NCI-H1436 (cell line): ENCODE results near the gene NHSL2.
"Not testable (repeated sequence)": the region's sequence is repeated elsewhere in the genome, so short reads cannot be mapped to it uniquely, and the experiment has no call there.

Experiments used
- DNase-seq: peaks from one replicate; lab custom pipeline; 2025; lab: John Stamatoyannopoulos, UW

Gene NHSL2

DNA sequence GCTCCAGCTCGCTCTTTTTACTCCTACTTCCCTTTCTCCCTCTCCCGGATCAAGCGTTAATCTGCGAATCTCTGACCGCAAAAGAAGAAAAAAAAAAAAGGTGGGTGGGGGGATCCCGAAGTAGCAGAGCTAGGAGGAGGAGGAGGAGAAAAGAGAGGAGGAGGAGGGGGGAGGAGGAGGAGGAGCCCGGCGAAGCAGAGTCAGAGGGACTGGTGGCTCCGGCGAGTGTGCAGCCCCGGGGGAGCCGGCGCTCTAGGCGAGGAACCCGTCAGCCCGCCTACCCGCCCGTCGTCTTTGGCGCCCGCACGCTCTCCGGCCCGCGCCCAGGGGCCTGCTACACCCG, at the start of gene NHSL2:
TSS of gene NHSL2 (plus strand) at position 203 of the 343 bp plus-strand sequence.
- DNase-seq = peak; percentile 4

DNA sequence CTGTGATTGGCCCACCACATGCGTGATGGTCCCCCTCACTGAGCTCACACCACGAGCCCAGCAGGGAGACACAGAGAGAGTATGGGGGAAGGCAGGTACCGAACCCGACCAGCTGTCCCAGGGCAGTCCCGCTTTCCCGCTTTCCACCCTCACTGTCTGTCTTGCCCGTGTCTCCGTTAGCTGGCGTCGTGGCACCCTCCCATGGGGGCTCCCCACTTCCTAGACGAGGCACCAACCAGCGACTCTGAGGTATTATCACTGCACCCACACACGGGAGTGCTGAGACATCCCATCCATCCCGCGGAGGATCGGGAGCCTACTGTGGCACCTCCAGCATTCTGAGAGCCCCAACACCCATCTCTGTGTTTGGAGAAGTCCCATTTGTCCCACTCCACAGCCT, 43.0 kb upstream of the NHSL2 start:
- no peak for DNase-seq

- DNase-seq = not testable (repeated sequence)
Measured at GRCh38 chrX:71869566-71869965, 41.1 kb upstream of the NHSL2 start.

GRCh38 chrX:71870208-71871098, 40.2 kb upstream of the NHSL2 start:
- no peak for DNase-seq

DNA sequence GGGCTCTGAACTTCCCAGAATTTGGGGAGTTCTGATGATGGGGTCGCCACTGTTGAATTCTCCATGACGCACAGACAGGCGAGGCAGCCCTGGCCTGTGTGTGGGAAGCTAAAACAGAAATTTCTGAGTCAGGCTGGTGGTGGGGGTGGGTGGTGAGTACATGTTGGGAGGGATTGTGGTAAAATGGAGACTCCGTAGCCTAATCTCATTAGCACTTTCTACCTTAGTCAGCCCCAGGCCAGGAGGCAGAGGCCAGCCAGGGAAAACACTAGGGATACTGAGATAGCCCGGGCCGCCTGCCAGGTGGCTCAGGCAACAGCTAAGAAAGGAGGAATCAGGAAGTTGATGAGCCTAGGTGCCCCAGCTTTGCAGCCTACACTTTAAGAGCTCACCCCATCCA, 39.3 kb upstream of the NHSL2 start:
- no peak for DNase-seq

DNA sequence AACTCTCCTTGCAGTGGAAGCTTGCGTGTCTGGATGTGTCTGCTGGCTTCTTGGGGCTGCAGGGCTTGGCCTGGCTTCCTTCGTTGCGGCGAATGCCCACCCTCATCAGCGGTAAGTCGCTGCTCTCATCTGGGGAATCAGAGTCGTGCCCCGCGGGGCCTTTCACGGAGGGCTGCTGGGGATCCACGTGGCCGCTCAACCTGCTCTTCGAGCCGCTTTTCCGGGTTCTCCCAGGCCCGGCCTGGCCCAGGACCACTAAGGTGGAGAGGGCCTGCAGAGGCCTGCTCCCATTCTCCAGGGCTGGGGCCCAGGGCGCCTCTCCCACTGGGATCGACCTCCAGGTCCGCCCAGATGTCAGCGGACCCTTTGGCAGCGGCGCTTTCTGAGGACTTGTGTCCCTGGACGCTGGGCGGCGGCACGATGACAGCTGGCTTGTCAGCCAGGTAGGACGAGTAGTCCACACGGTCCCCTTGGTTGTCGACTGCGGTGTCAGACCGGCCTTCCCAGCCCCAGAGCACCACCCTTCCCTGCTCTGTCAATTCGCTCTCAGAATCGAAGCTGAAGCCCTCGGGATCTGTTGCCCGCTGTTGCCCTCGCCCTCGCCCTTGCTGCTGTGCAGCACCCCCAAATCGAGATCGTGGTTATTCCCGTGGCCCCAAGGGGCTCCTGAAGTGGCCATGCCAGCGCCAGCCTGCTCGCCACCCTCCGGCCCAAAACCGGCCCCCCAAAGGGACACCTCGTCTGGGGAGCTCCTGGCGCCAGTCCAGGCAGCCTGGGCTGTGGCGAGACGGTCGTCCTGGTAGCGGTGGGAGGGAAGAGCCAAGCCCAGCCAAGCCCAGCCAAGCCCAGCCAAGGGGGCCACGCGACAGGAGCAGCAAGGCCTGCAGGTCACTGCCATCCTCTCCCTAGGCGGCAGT, 37.8 kb upstream of the NHSL2 start:
- no peak for DNase-seq

DNA sequence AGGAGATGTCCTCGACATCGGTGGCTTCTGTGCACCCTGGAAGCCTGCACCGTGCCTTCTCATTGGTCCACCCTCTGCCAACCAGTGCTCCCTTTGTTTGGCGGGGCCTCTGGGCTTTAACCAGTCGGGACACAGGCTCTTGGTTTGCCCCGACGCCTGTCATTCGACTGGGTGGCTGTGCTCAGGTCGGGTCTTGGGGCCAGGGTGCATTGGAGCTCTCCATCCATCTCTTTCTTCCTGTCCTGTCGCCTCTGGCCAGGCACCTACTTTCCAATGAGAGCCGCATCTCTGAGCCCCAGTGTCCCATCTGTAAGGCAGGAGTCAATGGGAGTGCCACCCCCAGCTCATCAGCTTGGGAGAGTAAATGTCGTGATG, 37.2 kb upstream of the NHSL2 start:
- no peak for DNase-seq

GRCh38 chrX:71876841-71877240, 33.8 kb upstream of the NHSL2 start:
- DNase-seq = not testable (repeated sequence)

DNA sequence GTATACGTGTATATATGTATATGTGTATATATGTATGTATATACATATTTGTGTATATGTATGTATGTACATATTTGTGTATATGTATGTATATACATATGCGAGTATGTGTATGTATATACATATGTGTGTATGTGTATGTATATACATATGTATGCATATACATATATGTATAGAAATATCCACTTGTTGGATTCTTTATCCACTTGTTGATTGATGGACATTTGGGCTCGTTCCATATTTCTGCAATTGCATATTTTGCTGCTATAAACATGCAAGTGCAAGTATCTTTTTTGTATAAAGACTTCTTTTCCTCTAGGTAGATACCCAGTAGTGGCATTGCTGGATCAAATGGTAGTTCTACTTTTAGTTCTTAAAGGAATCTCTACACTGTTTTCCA, 25.5 kb upstream of the NHSL2 start:
- no peak for DNase-seq

- no peak for DNase-seq
Measured at GRCh38 chrX:71895607-71896006, 15.0 kb upstream of the NHSL2 start.

DNA sequence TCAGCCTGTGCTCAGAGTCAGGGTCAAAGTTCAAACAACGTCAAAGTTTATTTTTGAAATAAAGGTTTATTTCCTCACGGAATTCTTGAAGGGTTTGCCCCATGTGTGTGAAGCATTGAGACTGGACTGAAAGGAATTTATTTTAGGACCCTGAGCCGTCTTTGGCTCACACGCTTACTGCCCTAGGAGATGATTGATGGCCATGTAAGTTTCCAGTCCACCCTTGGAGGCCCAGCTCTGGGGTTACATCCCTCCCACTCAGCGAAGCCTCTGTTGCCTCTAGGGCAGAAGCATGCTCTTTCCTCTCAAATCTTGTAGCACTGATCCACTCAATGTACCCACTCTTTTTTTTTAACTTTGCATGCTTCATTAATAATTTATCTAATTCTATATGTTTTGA, 4.5 kb upstream of the NHSL2 start:
- DNase-seq = no peak

GRCh38 chrX:71908387-71908786, 2.3 kb upstream of the NHSL2 start:
- DNase-seq = no peak

GRCh38 chrX:71909956-71910355, 689 bp upstream of the NHSL2 start:
- no peak for DNase-seq

DNA sequence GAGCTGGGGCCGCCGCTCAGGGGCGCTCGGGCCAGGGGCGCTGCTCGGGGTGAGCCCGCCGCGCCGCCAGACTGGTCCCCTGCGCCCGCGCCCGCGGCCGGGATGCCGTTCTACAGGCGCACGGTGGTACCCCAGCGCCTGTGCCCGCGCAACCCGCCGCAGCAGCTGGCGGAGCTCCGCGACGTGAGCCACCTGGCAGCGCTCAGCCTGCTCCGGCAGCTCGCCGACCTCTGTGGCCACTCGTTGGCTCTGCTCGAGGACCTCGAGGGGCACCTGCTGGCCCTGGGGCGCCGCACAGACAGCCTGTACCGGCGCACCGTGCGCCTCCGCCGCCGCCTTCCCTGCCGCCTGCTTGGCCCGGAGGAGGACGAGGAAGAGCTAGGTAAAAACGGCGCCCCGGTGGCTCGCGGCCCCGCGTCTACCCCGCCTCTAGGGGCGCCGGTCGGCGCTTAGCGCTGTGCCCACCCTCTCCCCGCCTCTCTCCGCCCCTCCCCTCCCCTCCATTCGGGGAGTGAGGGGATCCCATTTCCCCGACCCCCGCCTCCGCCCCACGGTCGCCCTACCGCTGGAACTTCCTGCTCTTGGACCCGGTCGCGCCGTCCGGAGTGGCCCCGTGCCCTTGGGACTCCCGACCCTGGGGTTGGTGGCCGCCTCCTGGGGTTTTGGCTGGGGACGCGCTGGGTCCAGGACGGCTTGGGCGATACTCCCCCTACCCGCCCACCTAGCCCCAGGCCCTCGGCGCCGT, 513 bp downstream of the NHSL2 start:
- no peak for DNase-seq

DNA sequence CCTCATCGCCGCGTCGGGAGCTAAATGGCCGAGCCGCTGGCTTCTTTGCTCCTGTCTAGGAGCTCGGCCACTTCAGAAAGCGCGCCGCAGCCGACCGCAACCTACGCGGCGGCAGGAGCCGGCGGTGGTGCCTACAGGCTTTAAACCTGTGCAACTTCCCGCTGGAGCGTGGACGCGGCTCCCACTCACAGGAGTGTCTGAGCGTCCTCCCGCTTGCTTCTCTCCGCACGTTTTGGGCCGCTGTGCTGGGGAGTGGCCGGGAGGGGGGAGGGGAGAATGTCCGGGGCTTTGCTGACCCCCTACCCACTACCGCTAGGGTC, 1.0 kb downstream of the NHSL2 start:
- no peak for DNase-seq

DNA sequence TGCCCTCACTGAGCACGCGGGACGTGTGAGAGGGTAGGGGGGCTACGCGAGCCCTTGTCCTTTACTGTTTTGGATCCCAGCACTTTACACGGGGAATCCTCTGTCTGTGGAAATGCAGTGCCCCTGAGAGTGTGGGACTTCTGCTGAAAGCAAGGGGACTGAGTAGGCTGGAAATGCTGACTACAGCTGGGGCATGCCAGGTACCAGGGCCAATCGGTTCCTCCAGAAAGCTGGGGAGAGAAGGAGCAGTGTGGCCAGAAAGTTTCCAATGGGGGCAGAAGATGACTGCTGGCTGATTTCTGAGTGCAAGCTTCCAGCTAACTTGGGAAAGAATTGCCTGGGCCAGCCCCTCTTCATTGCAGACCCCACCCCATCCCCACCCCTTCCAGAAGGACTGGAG, 1.5 kb downstream of the NHSL2 start:
- no peak for DNase-seq

DNA sequence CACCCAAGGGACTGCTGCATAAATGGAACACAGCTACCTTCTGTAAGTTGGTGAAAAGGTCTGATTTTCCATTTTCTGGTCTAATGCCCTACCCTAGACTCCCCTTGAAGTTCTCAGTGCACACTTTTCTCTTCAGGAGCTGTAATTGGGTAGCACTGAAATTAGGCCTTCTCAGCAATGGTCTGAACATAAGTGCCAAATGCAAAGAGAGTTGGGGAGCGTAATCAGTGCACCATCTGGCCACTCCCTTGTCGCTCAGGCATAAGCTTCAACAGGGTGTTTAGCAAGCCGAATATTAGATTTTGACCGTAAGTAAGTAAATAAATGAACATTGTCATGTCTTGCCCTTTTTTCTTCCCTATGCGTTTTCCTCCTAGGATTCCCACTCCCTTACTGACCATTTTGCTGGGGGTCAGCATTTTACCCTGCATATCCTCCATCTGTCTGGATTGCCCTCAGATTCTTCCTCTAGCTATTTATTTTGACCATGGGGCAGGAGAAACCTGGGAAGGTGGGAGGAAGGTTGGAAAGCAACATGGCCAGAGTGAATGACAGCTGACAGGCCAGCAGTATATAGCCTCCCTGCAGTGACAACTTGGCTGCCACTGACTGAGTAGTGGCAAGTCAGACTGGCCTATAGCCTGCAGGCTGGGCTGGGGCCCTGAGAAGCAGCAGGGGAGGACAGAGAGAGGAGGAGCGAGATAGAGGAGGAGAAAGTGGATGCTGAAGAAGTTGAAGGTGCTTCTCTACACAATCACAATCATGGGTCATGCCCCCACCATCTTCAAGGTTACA, 2.7 kb downstream of the NHSL2 start:
- no peak for DNase-seq

- no peak for DNase-seq
Measured at GRCh38 chrX:71917621-71918343, 7.1 kb downstream of the NHSL2 start.

DNA sequence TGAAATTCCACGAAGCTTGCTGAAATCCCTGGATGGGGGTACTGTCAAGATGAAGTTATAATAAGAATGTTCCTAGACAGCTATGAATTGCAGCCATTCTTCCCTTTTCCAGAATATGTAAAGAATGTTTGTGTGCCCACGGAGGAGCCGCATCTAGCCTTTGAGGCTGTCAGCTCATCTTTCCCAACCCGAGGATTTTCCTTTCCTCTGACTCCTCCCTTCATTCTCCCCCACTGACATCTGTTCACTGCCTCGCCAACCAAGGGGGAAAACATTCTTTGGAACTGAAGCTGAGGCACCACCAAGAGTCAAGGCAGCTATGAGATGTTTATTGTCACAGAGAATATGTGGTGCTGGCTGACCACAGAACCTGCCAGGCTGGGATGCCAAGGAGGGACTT, 8.8 kb downstream of the NHSL2 start:
- DNase-seq = no peak

- no peak for DNase-seq
Measured at GRCh38 chrX:71919886-71920285, 9.2 kb downstream of the NHSL2 start.

GRCh38 chrX:71922686-71923085, 12.0 kb downstream of the NHSL2 start:
- no peak for DNase-seq
